Lung (tissue), 12 donors: ENCODE measurements around the gene TMEM63C. TPM values are rescaled to one million over a fixed set of nuclear protein-coding genes. Genes with fewer than 3 reads are reported as not detected.
A peak's percentile ranks its signal among the peaks of the same experiment; 100 is the strongest.

Experiments
- ATAC-seq: fragments of 200-7000 bp; cut with Tn5 transposase; one replicate; pipeline ENCODE4 v1.9.1; 2020; ENCODE audit warnings: moderate number of reproducible peaks; ENCODE audit not compliant: insufficient read depth, low FRiP score
- DNase-seq, 3 donors: peaks; one replicate each; pipeline ENCODE4 v3.0.0-alpha.2; 2013 to 2017
- H3K27ac ChIP-seq, 2 donors: one replicate each; pipeline ENCODE4 v1.5.1; 2013; ENCODE audit warnings: mild to moderate bottlenecking in 2 of 2, moderate library complexity in 2 of 2, control low read depth in 1 of 2, inconsistent platforms in 1 of 2, low read depth in 1 of 2, low read length in 1 of 2
- H3K27me3 ChIP-seq, 3 donors: one replicate each; pipeline ENCODE4 v1.5.1; 2013; ENCODE audit warnings: low read length in 2 of 3; ENCODE audit not compliant: control insufficient read depth in 3 of 3, insufficient read depth in 3 of 3
- H3K36me3 ChIP-seq, 4 donors: one replicate each; pipeline ENCODE4 v1.5.1; 2013; ENCODE audit warnings: low read length in 4 of 4, mild to moderate bottlenecking in 1 of 4, moderate library complexity in 1 of 4; ENCODE audit not compliant: control insufficient read depth in 4 of 4, insufficient read depth in 4 of 4
- H3K4me1 ChIP-seq, 5 donors: one replicate each; pipeline ENCODE4 v1.5.1; 2013; ENCODE audit warnings: low read length in 5 of 5, mild to moderate bottlenecking in 2 of 5, moderate library complexity in 1 of 5; ENCODE audit not compliant: control insufficient read depth in 5 of 5, insufficient read depth in 5 of 5
- H3K4me3 ChIP-seq: one replicate; pipeline ENCODE4 v1.5.1; 2013; ENCODE audit warnings: mild to moderate bottlenecking, control low read depth, moderate library complexity
- H3K9ac ChIP-seq, 2 donors: one replicate each; pipeline ENCODE4 v1.5.1; 2013; ENCODE audit warnings: low read length in 2 of 2, control low read depth in 1 of 2; ENCODE audit not compliant: insufficient read depth in 1 of 2
- H3K9me3 ChIP-seq, 4 donors: one replicate each; pipeline ENCODE4 v1.5.1; 2013; ENCODE audit warnings: low read length in 3 of 4, mild to moderate bottlenecking in 1 of 4, moderate library complexity in 1 of 4; ENCODE audit not compliant: control insufficient read depth in 4 of 4, insufficient read depth in 3 of 4
- WGBS, 2 donors: extraction: QIAGEN DNeasy Blood & Tissue Kit; methylation state at CpG; one replicate each; pipeline ENCODE4 v1.1.7; 2013; 5-methylcytosine and 5-hydroxymethylcytosine counted together
- polyA plus RNA-seq, 2 donors: library from polyadenylated mRNA; stranded (reverse); fragments of 200-250 nt; gene quantifications; one replicate each; pipeline ENCODE4 v1.2.1, GENCODE V29; 2013
- total RNA-seq, 2 donors: library from RNA; depleted of rRNA in 1 of 2; stranded (reverse); fragments of >200 nt in 1 of 2; gene quantifications; one replicate each; pipeline ENCODE4 v1.2.1, GENCODE V29; 2014 to 2021
- TF ChIP-seq, protein P1 (sequence below): IDR thresholded peaks from 2 replicates; pipeline ENCODE4 v1.5.1; 2012; ENCODE audit warnings: mild to moderate bottlenecking; ENCODE audit errors: control extremely low read depth, extremely low read depth
- donor health status: control.
- donor health status: control.
- donor health status: Bipolar disorder and iron deficiency.
- donor health status: healthy.
- donor health status: DM: yes; HTN: yes; CAD: no.

Gene TMEM63C
- total and polyA plus RNA-seq, 4 donors, result 0.20 to 1.2 (median 0.45) TPM

- H3K36me3 ChIP-seq, result no peaks in the 10 kb centered on the region
- H3K4me1 ChIP-seq, result no peaks in the 10 kb centered on the region
- no peak overlapping the region for H3K9ac ChIP-seq
- no peaks in the 10 kb centered on the region for H3K9me3 ChIP-seq
- DNase-seq (no peak), ATAC-seq (no peak)
- peaks cover 0 to 7% (median 2%) of the 10 kb centered on the region in 3 donors for H3K27me3 ChIP-seq
- TF ChIP-seq, protein P1, sequence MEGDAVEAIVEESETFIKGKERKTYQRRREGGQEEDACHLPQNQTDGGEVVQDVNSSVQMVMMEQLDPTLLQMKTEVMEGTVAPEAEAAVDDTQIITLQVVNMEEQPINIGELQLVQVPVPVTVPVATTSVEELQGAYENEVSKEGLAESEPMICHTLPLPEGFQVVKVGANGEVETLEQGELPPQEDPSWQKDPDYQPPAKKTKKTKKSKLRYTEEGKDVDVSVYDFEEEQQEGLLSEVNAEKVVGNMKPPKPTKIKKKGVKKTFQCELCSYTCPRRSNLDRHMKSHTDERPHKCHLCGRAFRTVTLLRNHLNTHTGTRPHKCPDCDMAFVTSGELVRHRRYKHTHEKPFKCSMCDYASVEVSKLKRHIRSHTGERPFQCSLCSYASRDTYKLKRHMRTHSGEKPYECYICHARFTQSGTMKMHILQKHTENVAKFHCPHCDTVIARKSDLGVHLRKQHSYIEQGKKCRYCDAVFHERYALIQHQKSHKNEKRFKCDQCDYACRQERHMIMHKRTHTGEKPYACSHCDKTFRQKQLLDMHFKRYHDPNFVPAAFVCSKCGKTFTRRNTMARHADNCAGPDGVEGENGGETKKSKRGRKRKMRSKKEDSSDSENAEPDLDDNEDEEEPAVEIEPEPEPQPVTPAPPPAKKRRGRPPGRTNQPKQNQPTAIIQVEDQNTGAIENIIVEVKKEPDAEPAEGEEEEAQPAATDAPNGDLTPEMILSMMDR, result no peak
- WGBS, 2 donors, result 62 to 79% methylated on average over 11 of the region's 11 CpGs
- no peak overlapping the region for H3K27ac ChIP-seq
- H3K4me3 ChIP-seq, result no peak overlapping the region
Observed at GRCh38 chr14:77259025-77259715, 77.6 kb downstream of the TMEM63C start.

DNA sequence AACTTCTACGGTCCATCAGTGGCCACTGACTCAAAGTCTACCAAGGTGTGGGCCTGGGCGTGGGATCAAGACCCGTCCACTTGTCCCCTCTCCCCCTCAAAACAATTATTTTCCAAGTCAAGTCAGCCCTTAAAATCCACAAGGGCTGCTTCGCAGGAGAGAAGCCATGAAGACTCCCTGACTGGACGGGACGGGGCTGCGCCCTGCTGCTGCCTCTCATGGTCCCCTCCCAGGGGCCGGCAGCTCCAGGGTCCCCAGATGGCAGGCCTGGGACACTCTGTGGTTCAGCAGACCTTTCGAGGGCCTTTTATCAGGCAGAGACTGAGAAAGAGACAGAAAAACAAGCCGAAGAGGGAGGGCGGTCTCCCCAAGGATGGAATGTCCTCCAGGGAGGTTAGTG, 78.6 kb downstream of the TMEM63C start:
- 82 to 87% methylated on average over 11 of the region's 11 CpGs for WGBS, 2 donors
- ATAC-seq, result no peak
- peaks cover 0 to 7% (median 2%) of the 10 kb centered on the region in 3 donors for H3K27me3 ChIP-seq
- H3K36me3 ChIP-seq, result no peaks in the 10 kb centered on the region
- H3K4me1 ChIP-seq, result no peaks in the 10 kb centered on the region
- TF ChIP-seq, protein P1, result no peak
- H3K9ac ChIP-seq, result no peak overlapping the region
- H3K9me3 ChIP-seq, result no peaks in the 10 kb centered on the region
- no peak overlapping the region for H3K4me3 ChIP-seq
- no peak for DNase-seq
- H3K27ac ChIP-seq, result no peak overlapping the region

- ATAC-seq (no peak), DNase-seq (peak; percentile 19 to 58 (median 38))
- Histone ChIP-seq H3K36me3 (no peaks in the 10 kb centered on the region), H3K4me3 (no peak overlapping the region), H3K27ac (no peak overlapping the region), H3K4me1 (no peaks in the 10 kb centered on the region), H3K9me3 (no peaks in the 10 kb centered on the region), H3K9ac (no peak overlapping the region), H3K27me3 (peaks cover 0 to 7% (median 2%) of the 10 kb centered on the region in 3 donors)
- WGBS, 2 donors, result 25 to 41% methylated on average over 10 of the region's 10 CpGs
- TF ChIP-seq, protein P1, result no peak
Observed at GRCh38 chr14:77260631-77261030, 79.0 kb downstream of the TMEM63C start.
